ENCODE measurements around the gene HDAC4.

DNA sequence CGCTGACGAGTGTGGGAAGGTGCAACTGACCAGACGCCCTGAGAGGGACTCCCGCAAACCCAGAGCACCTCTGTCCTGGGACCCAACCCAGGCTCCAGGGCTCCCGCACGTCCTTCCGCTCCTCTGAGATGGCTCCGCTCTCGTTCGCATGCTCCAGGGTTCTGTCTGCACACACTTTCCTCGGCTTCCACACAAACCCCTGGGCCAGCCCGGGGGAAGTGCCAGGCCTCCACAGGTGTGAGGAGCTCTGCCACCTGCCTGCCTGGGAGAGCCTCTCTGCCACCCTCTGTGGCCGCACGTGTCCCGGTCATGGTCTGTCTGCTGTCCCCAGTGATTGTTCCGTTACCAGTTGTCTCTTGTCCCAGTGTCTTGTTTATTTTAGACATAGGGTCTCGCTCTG is 222.9 kb downstream of the HDAC4 start:
- TF ChIP-seq, protein P1, sequence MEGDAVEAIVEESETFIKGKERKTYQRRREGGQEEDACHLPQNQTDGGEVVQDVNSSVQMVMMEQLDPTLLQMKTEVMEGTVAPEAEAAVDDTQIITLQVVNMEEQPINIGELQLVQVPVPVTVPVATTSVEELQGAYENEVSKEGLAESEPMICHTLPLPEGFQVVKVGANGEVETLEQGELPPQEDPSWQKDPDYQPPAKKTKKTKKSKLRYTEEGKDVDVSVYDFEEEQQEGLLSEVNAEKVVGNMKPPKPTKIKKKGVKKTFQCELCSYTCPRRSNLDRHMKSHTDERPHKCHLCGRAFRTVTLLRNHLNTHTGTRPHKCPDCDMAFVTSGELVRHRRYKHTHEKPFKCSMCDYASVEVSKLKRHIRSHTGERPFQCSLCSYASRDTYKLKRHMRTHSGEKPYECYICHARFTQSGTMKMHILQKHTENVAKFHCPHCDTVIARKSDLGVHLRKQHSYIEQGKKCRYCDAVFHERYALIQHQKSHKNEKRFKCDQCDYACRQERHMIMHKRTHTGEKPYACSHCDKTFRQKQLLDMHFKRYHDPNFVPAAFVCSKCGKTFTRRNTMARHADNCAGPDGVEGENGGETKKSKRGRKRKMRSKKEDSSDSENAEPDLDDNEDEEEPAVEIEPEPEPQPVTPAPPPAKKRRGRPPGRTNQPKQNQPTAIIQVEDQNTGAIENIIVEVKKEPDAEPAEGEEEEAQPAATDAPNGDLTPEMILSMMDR (IDR thresholded peaks at IDR 0.05) = no peak
- no peak for TF ChIP-seq POLR2A (IDR thresholded peaks at IDR 0.05)
- no peak for TF ChIP-seq EP300 (IDR thresholded peaks at IDR 0.05)
